Smooth muscle cell (in vitro differentiated cells): Measurements from ENCODE around the gene FSD1. TPM values are rescaled to one million over a fixed set of nuclear protein-coding genes. Genes with fewer than 3 reads are reported as not detected.

ENCODE experiments used
- DNase-seq: peaks from one replicate; lab custom pipeline; 2025; ENCODE audit not compliant: unreplicated experiment; lab: John Stamatoyannopoulos, UW
- H2AFZ ChIP-seq: fragments of 200-600 bp; sonication (generic); 2 replicates; pipeline ENCODE4 v1.6.0; 2016; ENCODE audit warnings: antibody characterized with exemption, low read depth, mild to moderate bottlenecking
- H3F3A ChIP-seq: fragments of 200-600 bp; sonication (generic); 2 replicates; pipeline ENCODE4 v1.6.0; 2017; ENCODE audit warnings: antibody characterized with exemption, low read depth
- H3K27ac ChIP-seq: fragments of 200-600 bp; sonication (generic); 2 replicates; pipeline ENCODE4 v1.5.1; 2016; ENCODE audit warnings: low read depth, mild to moderate bottlenecking
- H3K27me3 ChIP-seq: fragments of 200-600 bp; sonication (generic); 2 replicates; pipeline ENCODE4 v1.6.1; 2016; ENCODE audit warnings: low read depth, mild to moderate bottlenecking
- H3K36me3 ChIP-seq: fragments of 200-600 bp; sonication (generic); 2 replicates; pipeline ENCODE4 v1.5.1; 2016; ENCODE audit warnings: low read depth
- H3K4me1 ChIP-seq: fragments of 200-600 bp; sonication (generic); 2 replicates; pipeline ENCODE4 v1.5.1; 2016; ENCODE audit warnings: low read depth
- H3K4me2 ChIP-seq: fragments of 200-600 bp; sonication (generic); 2 replicates; pipeline ENCODE4 v1.6.0; 2016; ENCODE audit warnings: mild to moderate bottlenecking
- H3K4me3 ChIP-seq: fragments of 200-600 bp; sonication (generic); 2 replicates; pipeline ENCODE4 v1.5.1; 2016; ENCODE audit warnings: mild to moderate bottlenecking
- H3K79me2 ChIP-seq: fragments of 200-600 bp; sonication (generic); 2 replicates; pipeline ENCODE4 v1.6.0; 2016; ENCODE audit warnings: low read depth, mild to moderate bottlenecking
- H3K9ac ChIP-seq: fragments of 200-600 bp; sonication (generic); 2 replicates; pipeline ENCODE4 v1.6.0; 2016; ENCODE audit warnings: low read depth
- H3K9me3 ChIP-seq: fragments of 200-600 bp; sonication (generic); replicated peaks from 2 replicates; pipeline ENCODE4 v1.5.1; 2016; ENCODE audit warnings: low read depth
- H4K20me1 ChIP-seq: fragments of 200-600 bp; sonication (generic); 2 replicates; pipeline ENCODE4 v1.6.0; 2016; ENCODE audit warnings: low read depth
- CTCF ChIP-seq: fragments of 200-600 bp; sonication (generic); IDR thresholded peaks from 2 replicates; pipeline ENCODE4 v1.5.1; 2017; ENCODE audit warnings: borderline replicate concordance, mild to moderate bottlenecking, antibody characterized with exemption; ENCODE audit not compliant: insufficient read depth, poor library complexity, severe bottlenecking
- WGBS: methylation state at CpG from one replicate; pipeline ENCODE4 v1.1.7; 2016; ENCODE audit warnings: low lambda C conversion rate; 5-methylcytosine and 5-hydroxymethylcytosine counted together
- polyA plus RNA-seq: library from polyadenylated mRNA; unstranded; fragments of >200 nt; fragmentation: Nextera tagmentation; extraction: Ambion mirVana; gene quantifications from 2 replicates; pipeline ENCODE4 v1.2.1, GENCODE V29; 2016
- total RNA-seq: library from RNA; depleted of rRNA; stranded (reverse); fragments of >200 nt; gene quantifications from 2 replicates; pipeline ENCODE4 v1.2.3, GENCODE V29; 2014

The FSD1 gene
- total and polyA plus RNA-seq, 2 experiments from 2014 or later: 9.9 to 16.5 TPM

- Histone ChIP-seq H3K4me1 (peaks cover 9% of the 10 kb centered on the region), H3K27ac (no peak overlapping the region), H3K36me3 (no peaks in the 10 kb centered on the region), H3K9ac (no peak overlapping the region), H3K27me3 (no peaks in the 10 kb centered on the region), H3K4me2 (peak overlapping the region; percentile 83), H3F3A (no peaks in the 10 kb centered on the region), H3K4me3 (peak overlapping the region; percentile 17), H2AFZ (no peak overlapping the region), H4K20me1 (no peaks in the 10 kb centered on the region), H3K79me2 (no peaks in the 10 kb centered on the region), H3K9me3 (no peaks in the 10 kb centered on the region)
- WGBS: 25% methylated on average over 31 of the region's 33 CpGs
- TF ChIP-seq CTCF: no peak
- no peak for DNase-seq
Observed at GRCh38 chr19:4326837-4327251, 22.4 kb downstream of the FSD1 start.

DNA sequence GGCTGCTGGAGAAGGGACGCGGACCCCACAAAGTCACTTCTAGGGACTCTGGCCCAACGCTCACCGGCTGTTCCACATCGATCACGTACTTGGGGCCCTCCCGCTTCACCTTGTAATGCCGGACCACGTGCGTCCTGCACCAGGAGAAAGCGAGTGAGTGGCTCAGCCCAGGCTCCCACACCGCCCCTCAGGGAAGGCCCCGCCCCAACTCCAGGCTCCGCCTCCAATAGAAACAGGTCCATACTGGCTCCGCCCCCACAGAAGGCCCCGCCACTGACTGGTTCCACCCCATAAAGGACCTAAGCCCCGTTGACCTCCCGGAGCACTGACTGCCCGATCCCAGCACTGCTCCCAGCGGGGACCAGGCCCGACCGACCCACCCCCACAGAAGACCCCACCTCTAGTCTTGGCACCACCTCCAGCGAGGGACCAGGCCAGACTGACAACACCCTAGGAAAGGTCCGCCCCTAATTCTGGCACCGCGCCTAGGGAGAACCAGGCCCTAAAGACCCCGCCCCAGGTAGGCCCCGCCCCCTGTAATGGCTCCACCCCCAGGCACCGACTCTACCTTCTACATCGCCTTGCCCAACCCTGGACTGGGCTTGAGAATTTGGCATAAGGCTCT is 23.0 kb downstream of the FSD1 start:
- Histone ChIP-seq H3K27me3 (no peaks in the 10 kb centered on the region), H3K79me2 (no peaks in the 10 kb centered on the region), H3K4me2 (peak overlapping the region; percentile 83), H3K4me1 (peaks cover 9% of the 10 kb centered on the region), H3K9me3 (no peaks in the 10 kb centered on the region), H3K36me3 (no peaks in the 10 kb centered on the region), H3K9ac (no peak overlapping the region), H4K20me1 (no peaks in the 10 kb centered on the region), H3K4me3 (peak overlapping the region; percentile 49), H3F3A (no peaks in the 10 kb centered on the region), H3K27ac (no peak overlapping the region), H2AFZ (no peak overlapping the region)
- TF ChIP-seq CTCF: no peak
- 23% methylated on average over 24 of the region's 30 CpGs for WGBS
- peak; percentile 60 for DNase-seq

DNA sequence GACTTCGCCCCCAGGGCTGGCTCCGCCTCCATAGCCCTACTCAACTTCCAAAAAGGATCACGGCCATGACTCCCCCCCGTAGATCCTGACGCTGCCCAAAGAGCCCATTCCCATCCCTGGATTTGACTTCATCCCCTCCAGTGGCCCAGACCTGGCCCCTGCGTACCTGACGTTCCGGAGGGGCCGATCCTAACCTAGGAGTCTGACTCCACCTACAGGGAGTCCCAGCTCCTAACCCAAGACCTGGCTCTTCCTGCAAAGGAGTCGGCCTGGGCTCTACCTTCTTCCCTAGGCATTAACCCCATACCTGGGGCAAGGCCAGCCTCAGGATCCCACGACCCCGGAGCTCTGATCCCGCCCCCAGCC is 23.5 kb downstream of the FSD1 start:
- no peaks in the 10 kb centered on the region for H3K79me2 ChIP-seq
- no peaks in the 10 kb centered on the region for H4K20me1 ChIP-seq
- no peaks in the 10 kb centered on the region for H3F3A ChIP-seq
- peaks cover 9% of the 10 kb centered on the region for H3K4me1 ChIP-seq
- H3K27ac ChIP-seq: no peak overlapping the region
- H3K4me2 ChIP-seq: peak overlapping the region; percentile 83
- no peaks in the 10 kb centered on the region for H3K27me3 ChIP-seq
- H3K4me3 ChIP-seq: peak overlapping the region; percentile 49
- no peak overlapping the region for H3K9ac ChIP-seq
- H2AFZ ChIP-seq: peak overlapping the region; percentile 66
- no peak for DNase-seq
- no peaks in the 10 kb centered on the region for H3K36me3 ChIP-seq
- H3K9me3 ChIP-seq: no peaks in the 10 kb centered on the region
- WGBS: 9% methylated on average over 11 of the region's 13 CpGs
- no peak for TF ChIP-seq CTCF
